Measurements from ENCODE around the gene UQCC2.

The UQCC2 gene

DNA sequence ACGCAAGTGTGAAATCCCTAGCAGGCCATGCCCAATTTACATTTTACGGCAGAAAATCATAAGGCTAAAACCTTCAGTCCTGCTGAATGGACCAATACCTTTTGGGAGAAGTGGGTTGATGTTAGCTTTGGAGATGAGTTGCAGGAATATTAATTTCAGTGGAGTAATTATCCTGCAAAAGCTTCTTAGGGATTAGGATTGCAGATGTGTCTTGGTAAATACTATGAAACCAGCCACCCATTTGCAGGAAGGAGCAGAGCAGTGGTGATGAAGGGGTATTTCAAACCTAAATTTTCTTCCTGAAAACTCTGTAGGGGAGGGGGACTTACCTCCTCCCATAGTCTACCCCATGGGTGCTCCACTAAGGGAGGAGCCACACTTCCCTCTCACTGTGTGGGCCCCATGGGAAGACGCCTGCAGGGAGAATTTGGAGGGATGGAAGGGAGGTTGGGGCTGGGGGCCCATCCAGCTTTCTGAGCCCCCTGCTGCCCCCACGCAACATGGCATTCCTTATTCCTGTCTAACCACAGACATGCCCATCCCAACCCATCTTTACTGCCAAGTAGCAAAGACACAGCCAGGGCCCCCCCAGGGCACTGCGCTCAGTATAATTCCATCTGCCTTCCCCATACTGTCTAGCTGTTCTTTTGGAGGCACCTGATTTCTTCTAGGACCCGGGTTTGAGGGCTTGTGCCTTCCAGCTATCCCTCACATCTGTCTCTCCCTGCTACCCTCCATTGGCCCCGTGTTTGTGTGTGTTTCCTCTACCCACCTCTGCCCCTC, 14.6 kb upstream of the UQCC2 start:
- no peak overlapping the region for H3K27ac ChIP-seq
- TF ChIP-seq ZFX (IDR thresholded peaks at IDR 0.05; ENCODE audit: borderline replicate concordance) (no peak), CTCF (IDR thresholded peaks at IDR 0.05) (no peak)

DNA sequence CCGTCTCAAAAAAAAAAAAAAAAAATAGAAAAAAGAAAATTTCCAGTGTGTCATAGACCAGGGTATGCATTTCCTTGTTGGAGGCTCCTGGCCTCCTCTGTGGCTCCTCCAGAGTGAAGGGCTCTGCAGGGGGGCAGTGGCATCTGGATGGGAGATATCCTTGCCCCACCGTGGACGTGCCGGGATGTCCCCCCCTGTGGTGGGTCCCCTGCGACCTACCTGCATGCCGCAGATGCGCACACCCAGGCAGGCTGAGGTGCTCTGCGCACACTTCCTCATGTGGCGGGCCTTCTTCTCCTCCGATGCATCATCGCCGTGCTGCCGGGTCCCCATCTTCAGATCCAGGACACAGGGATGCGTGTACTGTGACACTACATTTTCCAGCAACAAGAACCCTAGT, 13.7 kb upstream of the UQCC2 start:
- TF ChIP-seq ZFX (IDR thresholded peaks at IDR 0.05; ENCODE audit: borderline replicate concordance) = no peak
- TF ChIP-seq CTCF (IDR thresholded peaks at IDR 0.05) = no peak
- no peak overlapping the region for H3K27ac ChIP-seq

- no peak overlapping the region for H3K27ac ChIP-seq
- no peak for TF ChIP-seq CTCF (IDR thresholded peaks at IDR 0.05)
- TF ChIP-seq ZFX (IDR thresholded peaks at IDR 0.05; ENCODE audit: borderline replicate concordance) = no peak
These were observed 12.9 kb upstream of the UQCC2 start for GRCh38 chr6:33724102-33725023.

DNA sequence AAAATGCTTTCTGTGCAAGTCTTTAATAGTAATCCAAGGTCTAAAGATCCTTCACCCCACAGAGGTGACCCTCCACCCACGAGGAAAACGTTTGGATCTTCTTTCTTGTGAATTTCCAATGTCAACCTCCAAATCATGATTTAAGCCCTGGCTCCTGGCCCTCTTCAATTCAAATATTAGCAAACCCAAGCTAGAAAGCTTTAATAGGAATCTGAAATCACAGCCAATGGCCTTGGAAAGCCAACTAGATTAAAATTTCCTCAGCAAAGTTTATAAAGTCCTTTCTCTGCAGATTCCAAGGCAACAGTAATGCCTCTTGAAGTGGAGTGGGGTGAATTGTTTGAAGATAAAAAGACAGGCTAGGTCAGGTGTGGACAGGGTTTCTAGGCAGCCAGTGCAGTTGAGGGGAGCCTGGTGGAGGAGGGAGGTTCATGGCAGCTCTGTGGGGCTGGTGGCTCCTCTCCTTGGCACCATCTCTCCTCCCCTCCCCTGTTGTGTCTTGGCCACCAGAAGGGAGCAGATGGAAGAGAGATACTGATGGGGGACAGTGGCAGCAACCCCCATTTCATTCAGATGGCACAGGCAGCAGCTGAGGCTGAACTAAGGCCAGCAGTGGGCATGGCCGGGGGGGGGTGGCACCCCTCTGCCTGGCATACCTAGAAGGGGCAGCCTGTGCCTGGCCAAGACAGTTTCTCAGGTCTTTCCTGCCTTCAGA, 12.0 kb upstream of the UQCC2 start:
- H3K27ac ChIP-seq = no peak overlapping the region
- TF ChIP-seq ZFX (IDR thresholded peaks at IDR 0.05; ENCODE audit: borderline replicate concordance) (no peak), CTCF (IDR thresholded peaks at IDR 0.05) (no peak)

DNA sequence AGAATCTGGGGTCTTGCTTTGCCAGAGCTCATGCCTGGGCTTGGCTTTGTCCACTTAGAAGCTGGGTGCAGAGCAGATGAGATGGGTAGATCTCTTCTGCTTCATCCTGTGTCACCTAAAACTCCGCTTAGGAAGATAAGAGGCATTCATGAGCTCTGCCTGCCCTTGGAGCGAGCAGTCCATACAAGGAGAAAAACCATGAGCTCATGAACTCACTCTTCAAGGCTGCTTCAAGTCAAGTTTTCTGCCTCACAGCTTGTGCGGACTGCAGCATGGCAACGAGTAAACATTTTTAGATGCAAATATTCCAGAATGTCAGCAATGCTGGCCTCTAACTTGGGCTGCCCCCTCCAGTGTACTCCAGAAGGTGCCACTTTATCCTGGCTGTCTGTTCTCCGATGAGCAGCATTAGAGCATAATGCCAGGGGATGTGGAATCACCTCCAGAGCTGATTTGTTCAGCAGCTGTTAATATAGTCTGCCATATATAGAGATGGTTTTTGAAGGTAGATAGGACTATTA, 10.7 kb upstream of the UQCC2 start:
- TF ChIP-seq CTCF (IDR thresholded peaks at IDR 0.05) (no peak), ZFX (IDR thresholded peaks at IDR 0.05; ENCODE audit: borderline replicate concordance) (no peak)
- peak overlapping the region; percentile 55 for H3K27ac ChIP-seq

GRCh38 chr6:33721508-33721907, 10.0 kb upstream of the UQCC2 start:
- no peak for TF ChIP-seq ZFX (IDR thresholded peaks at IDR 0.05; ENCODE audit: borderline replicate concordance)
- no peak for TF ChIP-seq CTCF (IDR thresholded peaks at IDR 0.05)
- H3K27ac ChIP-seq = peak overlapping the region; percentile 55

Measured in 22Rv1 (cell line).